NCI-H2227 (cell line): ENCODE measurements around the gene SZT2.
"Not testable (repeated sequence)": the region's sequence is repeated elsewhere in the genome, so short reads cannot be mapped to it uniquely, and the experiment has no call there.

Experiments
- DNase-seq: peaks from one replicate; lab custom pipeline; 2025; ENCODE audit not compliant: unreplicated experiment; lab: John Stamatoyannopoulos, UW

SZT2 gene

DNA sequence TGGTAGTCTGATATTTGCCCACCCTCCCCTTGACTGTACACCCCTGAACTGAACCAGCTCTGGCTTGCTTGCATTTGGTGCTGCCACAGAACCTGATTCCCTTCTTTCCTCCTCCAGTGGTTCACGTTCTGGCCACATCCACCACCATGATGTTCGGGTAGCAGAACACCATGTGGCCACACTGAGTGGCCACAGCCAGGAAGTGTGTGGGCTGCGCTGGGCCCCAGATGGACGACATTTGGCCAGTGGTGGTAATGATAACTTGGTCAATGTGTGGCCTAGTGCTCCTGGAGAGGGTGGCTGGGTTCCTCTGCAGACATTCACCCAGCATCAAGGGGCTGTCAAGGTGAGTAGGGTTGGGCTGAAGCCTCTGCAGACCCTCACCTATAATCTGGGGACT is 29.1 kb upstream of the SZT2 start:
- no peak for DNase-seq

DNA sequence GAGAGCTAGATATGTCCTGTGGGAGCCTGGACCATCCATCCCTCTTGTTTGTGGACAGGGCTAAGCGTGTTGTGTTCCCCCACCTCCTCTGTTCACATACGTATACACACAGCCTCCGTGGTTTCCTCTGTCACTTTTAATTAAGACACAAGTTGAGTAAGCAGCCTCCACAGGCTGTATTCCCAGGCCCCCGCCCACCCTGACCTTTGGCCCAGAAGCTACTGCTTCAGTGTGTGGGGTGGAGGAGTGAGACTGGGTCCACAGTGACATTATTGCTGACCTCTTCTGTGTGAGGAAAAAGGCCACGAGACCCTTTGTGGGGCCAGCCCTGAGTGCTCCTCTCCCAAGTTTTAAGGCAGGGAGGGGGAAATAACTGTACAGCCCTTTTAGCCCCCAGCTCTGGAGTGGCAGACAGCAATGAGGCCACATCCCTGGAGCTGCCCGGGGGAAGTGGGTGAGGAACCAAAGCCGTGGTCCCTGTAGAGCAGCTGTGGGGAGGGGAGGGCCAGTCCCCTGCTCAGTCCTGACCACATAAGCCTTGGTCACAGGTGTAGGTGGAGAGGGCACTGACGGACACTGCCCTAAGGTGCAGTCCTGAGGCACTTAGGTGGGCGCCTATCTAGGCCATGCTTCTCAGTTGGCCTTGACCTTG is 26.3 kb upstream of the SZT2 start:
- no peak for DNase-seq

DNA sequence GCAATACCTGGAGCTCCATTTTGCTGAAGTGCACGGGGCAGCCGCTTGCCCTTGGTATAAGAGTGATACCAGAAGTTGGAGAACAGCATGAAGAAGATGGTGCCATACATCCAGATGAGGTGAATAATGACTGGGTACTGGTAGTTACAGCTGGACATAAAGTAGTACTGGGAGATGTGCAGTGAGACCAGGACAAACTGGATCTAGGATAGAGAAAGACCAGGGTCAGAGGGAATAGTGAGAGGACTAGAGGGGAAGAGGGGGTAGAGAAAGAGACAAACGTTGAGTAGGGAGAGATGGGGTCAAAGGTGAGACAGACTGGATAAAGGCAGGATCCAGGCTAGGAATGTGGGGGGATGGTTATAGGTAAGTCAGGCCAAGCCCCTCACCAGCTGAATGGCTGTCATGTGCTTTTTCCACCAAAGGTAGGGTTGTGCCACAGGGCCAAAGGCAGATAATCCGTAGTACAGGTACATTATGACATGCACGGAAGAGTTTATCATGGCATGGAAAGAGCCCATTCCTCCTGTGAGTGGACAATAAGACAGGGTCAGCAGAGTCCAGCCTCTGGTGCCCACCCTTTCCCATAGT is 25.7 kb upstream of the SZT2 start:
- DNase-seq: no peak

DNA sequence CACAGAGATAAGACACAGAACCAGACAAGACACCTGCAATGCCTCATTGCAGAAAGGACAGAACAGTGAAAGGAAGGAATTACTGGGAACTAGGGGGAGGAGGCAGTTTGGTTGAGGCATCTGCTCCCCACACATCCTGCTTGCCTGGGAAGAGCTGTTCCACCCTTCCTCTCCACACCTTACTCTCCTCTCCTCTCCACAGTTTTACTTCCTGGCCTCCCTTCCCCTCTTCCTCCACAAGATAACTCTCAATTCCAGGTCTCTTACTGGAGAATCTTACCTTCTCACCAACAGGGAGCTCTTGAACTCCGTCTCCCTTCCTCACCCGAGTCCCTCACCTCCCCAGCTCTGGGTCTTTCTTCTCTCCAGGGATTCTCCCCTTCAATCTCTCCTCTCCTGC is 24.0 kb upstream of the SZT2 start:
- no peak for DNase-seq

DNA sequence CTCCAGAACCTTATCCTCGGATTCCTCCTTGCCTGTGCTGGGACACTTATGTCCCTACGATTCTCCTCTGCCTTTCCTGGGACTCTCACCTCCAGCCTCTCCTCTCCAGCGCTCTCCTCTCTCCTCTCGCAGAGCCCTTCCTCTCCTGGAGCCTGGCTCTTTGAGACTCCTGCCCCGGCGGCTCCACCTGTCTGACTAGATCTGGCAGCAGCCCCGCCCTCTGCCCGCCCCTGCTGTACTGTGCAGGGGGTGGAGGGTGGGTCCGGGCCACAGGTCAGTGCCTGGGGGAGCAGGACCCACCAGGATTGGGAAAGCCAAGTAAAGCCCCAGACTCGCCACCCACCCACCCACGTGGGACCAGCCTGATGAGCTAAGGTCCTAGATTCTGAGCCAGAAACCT is 23.5 kb upstream of the SZT2 start:
- DNase-seq: peak; percentile 29

DNA sequence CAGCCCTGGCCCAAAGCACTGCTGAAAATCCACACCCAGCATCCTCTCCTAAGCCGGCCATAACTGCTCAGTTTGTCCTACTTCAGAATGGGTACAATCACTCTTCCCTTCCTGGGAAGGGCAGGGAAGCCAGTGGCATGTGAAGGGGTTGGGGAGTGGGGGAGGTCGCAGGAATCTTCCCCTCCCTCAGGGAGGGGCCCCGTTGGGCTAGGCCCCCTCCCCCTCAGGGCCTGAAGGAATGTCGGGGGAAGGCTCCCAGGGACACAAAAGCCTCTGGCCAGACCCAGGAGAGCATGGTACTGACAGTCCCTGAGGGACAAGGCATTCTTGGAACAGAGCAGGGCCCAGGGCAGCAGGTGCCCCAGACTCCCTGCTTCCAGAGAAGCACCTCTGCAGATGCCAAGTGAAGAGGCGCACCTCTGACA is 23.1 kb upstream of the SZT2 start:
- no peak for DNase-seq

DNA sequence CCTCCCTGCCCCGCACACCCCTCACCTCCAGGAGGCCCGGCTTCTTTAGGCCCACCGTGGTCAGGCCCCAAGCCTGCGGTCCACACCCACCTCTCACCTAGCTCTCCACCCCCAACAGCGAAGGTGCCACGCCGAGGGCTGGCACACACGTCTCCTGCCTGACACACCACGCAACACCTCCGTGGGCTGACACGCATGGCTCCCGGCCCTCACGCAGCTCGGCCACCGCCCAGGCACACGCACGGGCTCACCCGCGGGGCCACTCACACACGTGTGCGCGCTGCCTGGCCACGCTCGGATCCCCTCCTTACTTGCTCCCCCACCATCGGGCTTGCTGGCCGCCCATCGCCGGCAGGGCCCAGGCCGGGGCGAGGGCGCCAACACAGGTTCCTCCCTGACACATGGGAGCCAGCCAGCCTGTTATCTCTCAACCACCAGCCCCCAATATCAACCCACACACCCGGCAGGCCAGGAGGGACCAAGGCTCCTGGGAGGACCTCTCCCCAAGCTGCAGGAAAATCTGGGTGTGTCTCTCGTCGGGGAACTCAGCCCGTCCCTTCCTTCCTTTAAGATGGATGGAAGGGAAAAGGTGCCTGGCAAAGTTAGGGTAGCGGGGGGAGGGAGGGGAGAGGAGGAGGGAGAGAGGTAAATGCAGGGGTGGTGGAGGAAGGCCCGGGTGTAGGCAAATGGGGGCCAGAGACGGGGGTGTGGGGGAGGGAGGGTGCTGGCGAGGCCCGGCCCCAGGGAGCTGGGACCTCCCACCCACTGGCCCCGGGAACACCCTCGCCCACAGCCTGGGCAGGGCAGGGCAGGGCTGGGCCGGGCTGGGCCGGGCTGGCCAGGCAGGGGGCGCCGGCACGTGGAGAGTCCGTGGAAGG is 22.4 kb upstream of the SZT2 start:
- DNase-seq: peak; percentile 50

DNA sequence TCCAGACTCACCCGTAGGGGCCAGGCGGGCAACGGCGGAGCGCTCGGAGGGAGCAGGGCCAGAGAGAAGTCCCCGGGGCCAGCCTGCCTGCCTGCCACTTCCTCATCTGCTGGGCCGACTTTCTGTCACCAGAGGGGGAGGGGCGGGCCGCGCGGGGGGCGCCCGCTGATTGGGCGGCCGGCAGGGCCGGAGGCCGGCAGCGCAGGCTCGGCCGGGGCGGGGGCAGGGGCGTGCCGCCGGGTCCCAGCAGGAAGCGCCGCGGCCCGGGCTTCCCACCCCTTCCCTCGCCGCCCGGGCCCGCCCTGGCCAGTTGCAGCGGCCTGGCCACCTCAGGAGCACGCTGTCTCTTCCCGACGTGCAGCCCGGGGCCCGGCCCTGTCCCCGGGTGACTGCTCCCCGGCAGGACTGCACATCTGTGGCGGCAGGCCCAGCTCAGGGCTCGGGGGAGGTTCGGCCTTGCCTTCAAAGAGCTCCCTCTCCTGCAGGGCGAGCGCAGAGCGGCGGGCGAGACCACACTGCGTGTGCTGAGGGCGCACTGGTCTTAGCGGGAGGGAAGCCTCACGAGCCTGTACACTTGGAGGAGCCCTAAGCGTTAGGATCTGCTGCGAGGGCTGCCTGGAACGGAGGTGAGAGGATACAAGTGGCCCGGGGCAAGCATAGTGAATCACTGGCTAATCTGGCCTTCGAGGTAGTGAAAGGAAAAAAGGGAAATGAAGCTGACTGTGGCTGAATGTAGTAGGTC is 21.6 kb upstream of the SZT2 start, which contains the start of gene ELOVL1:
Gene ELOVL1 (minus strand): TSS at position 108 of the 742 bp plus-strand sequence. CDS start 2,402 bp downstream, outside the sequence.
- DNase-seq: peak; percentile 91

DNA sequence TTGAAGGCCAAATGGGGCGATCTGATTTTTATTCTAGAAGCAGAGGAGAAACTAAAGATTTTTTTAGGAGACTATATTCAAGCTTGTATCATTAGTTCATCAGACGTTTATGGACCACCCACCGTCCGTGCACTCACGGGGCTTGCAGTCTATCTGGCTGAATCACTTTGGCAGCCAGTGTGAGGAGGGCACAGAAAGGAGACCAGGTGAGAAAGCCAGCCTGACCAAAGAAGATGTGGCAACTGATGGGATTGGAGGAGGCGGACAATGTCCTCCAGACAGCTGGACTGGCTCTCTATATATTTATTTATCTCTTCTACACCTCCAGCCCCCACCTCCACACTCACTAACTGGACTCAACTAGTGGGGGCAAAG is 21.1 kb upstream of the SZT2 start:
- no peak for DNase-seq

DNA sequence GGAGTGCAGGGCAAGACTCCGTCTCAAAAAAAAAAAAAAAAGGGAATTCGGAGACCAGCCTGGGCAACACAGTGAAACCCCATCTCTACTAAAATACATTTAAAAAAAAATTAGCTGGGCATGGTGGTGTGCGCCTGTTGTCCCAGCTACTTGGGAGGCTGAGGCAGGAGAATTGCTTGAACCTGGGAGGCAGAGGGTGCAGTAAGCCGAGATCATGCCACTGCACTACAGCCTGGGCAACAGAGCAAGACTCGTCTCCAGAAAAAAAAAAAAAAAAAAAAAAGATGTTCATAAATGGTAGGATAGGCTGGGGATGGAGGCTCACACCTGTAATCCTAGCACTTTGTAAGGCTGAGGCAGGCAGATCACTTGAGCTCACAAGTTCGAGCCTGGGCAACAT is 19.9 kb upstream of the SZT2 start:
- not testable (repeated sequence) for DNase-seq

DNA sequence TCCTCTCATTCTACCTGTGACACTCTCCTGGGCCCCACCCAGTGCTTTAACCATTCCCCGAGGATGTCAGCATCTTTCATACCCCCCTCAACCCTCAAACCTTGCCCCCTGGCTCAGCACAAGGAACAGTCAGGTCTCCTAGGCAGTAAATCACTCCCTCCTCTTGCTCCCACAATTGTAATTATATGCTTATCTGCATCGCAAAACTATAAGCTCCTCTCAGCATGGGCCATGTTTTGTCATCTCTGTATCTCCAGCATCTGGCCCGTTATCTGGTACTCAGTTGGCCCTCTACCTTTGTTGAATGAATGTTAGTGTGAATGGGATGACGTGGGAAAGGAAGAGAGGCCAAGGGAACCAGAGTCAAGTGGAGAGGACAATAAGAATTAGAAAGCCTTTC is 19.1 kb upstream of the SZT2 start:
- peak; percentile 16 for DNase-seq

DNA sequence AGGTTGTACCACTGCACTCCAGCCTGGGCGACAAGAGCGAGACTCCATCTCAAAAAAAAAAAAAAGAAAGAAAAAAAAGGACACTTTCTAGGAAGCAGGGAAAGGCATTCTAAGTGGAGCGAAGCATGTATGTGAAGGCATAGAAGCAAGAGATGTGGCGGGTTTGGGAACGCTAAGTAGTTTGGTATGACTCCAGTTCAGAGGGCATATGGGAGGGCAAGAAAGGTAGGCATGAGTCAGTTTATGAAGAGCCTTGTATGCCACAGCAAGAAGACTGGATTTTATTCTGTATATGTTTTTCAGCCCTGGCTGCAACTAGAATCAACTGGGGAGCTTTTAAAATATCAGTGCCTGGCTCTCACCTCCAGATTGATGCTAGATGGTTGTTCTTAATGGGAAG is 17.5 kb upstream of the SZT2 start:
- no peak for DNase-seq

DNA sequence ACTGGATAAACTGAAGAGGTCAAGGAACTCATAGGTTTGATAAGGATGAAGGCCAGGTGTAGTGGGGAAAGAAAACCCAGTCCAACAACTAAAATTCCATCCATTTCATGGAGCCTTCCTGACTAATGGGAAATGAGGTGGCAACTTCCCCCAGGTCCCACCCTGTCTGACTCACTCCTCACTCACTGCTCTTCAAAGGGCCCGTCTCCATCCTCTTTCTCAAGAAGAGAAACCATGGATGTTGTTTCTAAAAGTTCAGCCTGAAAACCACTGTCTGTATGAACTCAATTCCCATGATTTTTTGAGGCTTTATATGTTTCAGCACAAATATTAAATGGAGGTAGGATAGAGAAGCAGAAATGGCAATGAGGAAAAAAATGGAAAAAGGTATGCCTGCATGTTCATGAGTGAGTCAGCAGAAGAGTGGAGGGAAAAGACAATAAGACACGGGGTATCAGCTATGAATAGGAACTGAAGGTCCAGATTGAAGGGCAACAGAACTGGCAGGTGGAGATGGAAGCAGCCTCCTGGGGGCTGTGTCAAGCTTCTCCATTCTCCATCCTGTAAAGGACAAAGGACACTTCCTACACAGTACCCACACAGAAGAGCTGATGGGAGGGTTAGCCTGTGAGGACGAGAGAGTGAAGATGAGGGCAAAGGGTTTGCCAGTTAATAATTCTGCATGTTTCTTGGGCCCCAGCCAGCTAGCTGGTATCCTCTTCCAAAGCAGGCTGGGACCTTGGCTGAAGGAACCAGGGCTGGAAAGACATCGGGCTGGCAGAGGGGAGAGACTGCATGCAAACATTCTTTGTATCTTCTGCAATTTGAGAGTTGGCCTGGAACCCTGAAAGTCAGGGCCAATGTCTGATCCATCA is 16.4 kb upstream of the SZT2 start:
- no peak for DNase-seq

DNA sequence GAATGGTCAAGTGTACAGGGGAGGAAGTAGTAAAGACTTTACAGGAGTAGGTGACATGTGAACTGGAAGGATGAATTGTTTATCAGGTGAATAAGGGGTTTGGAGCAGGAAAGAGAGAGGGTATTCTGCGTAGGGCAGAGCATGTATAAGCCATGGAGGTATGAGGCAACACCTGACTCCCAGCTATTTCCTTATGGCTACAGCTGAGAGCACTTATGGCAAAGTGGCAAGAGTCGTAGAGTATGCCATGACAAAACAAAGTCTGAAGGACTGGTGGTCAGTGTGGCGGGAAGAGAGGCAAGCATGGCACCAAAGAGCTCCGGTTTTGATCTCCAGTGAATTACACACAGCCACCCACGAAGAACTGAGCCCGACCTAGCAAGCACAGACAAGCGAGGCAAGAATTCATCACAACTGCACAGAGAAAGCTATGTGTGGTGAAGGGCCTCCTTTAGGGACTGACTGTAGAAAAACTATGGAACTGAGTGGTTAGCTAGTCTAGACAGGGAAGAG is 12.9 kb upstream of the SZT2 start:
- no peak for DNase-seq

DNA sequence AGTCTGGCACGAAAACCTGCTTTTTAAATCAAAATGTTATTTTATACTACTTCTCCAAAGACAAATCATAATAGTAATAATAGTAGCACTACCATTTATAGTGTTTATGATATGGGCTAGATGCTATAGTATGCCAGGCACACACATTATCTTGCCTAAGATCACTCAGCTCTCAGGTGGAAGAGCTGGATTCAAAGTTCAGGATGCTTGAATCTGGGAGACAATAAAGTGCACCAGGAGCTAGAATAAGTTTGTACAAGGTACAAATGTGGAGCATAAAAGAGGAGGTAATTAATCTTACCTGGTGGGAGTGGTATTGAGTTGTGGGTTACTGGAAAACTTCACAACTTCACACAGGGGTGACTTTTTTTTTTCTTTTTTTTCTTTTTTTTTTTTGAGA is 11.9 kb upstream of the SZT2 start:
- DNase-seq: no peak

DNA sequence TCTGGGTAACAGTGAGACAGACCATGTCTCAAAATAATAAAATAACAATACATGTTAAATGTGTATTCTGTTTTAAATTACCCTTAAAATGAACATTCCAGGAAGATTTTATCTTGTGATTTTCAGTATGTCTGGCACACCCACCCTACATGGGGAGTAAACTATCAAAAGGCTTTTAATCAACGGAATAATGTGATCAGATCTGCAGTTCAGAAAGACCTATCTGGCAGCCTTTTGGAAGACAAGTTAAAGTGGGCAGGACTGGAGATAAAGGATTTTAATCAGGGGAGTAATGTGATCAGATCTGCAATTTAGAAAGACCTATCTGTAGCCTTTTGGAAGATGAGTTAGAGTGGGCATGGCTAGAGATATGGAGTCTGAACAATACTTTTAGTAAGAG is 10.2 kb upstream of the SZT2 start:
- DNase-seq: no peak

DNA sequence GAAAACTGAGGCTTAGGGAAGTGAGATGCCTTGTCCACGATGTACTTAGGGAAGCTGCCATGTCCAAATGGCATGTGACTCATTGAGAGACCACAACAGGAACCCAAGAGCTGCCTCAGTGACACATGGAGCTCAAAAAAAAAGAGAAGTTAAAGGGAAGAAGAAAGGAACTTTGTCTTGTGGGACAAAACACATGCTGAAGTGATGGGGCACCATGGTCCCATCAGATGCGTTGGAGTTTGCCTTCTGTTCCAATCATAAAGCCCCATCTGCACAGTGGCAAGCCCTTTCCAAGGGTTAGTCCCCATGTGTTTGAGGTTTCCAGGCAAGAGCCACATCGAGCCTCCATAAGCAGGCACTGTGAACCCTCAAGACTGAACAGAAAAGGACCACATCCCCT is 8.1 kb upstream of the SZT2 start:
- DNase-seq: no peak

DNA sequence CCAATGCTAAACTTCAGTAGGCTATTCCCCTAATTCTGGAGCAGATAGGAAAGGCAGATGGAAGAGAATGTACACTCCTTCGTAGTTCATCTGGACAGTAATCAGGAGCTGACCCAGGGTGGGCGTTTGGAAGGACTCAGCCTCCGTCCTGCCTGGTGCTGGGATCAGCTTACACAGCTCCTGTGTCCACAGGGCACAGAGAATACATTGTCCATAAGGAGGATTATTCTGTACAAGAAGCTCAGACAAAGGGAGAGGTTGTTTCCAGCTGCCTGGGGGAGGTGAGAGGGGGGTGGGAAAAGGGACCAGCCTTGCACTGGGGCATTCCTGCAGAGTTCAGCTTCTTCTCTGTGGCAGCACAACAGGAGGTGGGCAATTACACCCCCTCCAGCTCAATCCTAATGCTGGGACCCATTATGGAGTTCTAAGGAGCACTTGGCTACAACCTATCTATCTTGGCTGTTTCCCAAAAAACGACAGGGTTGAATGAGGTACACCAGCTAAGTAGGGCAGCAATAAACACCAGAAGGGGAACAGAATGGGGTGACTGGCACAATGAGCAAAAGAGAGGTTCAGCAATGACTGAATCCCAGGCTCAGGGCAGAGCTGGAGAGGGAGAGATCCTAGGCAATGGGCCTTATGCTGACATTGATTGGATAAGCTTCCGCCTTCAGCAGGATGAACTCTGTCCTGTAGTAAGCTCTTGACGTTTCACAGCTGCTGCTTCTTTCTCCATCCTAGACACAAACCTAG is 7.5 kb upstream of the SZT2 start:
- DNase-seq: peak; percentile 54

DNA sequence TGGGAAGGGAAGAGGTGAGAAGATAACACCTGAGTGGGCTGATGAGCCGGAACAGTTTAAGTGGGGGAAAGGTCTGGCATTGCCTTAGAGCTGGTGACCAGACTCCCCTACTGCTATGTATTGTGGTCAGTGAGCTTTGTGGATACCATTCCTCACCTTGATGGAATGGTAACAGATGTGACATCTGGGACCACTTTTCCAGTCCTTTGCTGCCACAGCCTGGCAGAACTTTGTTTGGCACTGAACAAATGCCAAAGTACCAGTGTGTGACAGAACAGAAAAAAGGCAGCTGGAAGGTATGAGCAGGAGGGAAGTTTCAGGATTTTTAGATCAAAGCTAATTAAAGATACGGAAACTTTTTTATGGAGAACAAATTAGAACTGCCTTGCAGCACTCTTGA is 6.2 kb upstream of the SZT2 start:
- no peak for DNase-seq

DNA sequence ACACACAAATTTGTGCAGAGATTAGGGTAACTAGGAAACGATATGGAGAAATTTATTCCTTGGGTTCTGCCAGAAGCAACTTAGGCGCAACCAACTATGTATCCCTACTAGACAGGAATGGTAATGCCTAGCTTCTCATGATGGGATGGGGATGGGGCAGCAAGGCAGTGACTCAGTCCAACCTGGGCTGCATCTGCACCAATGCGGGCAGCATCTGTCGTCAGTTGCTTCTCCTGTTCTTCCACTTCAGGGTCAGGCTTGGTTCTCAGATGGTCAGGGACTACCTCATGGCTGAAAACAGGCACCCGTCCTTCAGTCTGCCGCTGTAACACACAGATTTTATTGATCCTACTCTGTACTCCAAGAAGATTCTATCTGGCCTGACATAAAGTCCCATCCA is 3.0 kb upstream of the SZT2 start:
- DNase-seq: no peak
